Kidney (tissue), 14 donors: Measurements from ENCODE around the gene CMYA5. TPM values are rescaled to one million over a fixed set of nuclear protein-coding genes. Genes with fewer than 3 reads are reported as not detected.

Experiments
- DNase-seq, 5 donors: peaks; one replicate each; pipeline ENCODE4 v3.0.0-alpha.2; 2013 to 2020
- FAIRE-seq: peaks from 2 replicates; lab custom pipeline; 2012; peaks lifted over from hg19 to GRCh38; lab: Jason Lieb, UNC
- H3K27ac ChIP-seq, 2 donors: one replicate each; pipeline ENCODE4 v1.7.0; 2013; ENCODE audit warnings: low read depth in 2 of 2, low read length in 2 of 2, inconsistent platforms in 1 of 2
- H3K27me3 ChIP-seq: one replicate; pipeline ENCODE4 v1.7.1; 2013; ENCODE audit warnings: low read length, inconsistent platforms; ENCODE audit not compliant: control insufficient read depth, insufficient read depth
- H3K36me3 ChIP-seq, 3 donors: one replicate each; pipeline versions ENCODE4 v1.7.0 to v1.7.1; 2013; ENCODE audit warnings: low read length in 3 of 3, control low read depth in 1 of 3, inconsistent platforms in 1 of 3; ENCODE audit not compliant: insufficient read depth in 3 of 3, control insufficient read depth in 2 of 3
- H3K4me1 ChIP-seq, 3 donors: one replicate each; pipeline versions ENCODE4 v1.7.0 to v1.7.1; 2013; ENCODE audit warnings: low read length in 3 of 3, inconsistent platforms in 1 of 3, low read depth in 1 of 3; ENCODE audit not compliant: control insufficient read depth in 2 of 3, insufficient read depth in 2 of 3
- H3K4me3 ChIP-seq, 3 donors: one replicate each; pipeline versions ENCODE4 v1.7.0 to v1.8.1; 2013; ENCODE audit warnings: low read length in 3 of 3, control low read depth in 1 of 3, inconsistent platforms in 1 of 3
- H3K9ac ChIP-seq, 3 donors: one replicate each; pipeline versions ENCODE4 v1.7.0 to v1.7.1; 2013; ENCODE audit warnings: low read length in 3 of 3, control low read depth in 1 of 3, inconsistent platforms in 1 of 3
- H3K9me3 ChIP-seq, 3 donors: one replicate each; pipeline versions ENCODE4 v1.7.0 to v1.7.1; 2013; ENCODE audit warnings: low read length in 3 of 3, control low read depth in 1 of 3, inconsistent platforms in 1 of 3; ENCODE audit not compliant: control insufficient read depth in 2 of 3, insufficient read depth in 1 of 3
- CTCF ChIP-seq: IDR thresholded peaks from 3 replicates; pipeline ENCODE4 v1.5.1; 2012; ENCODE audit warnings: mild to moderate bottlenecking, moderate library complexity, borderline replicate concordance; ENCODE audit not compliant: insufficient read depth; ENCODE audit errors: extremely low read depth
- intact Hi-C: fragments of 100-400 bp; cut with DNase I; formaldehyde crosslinking; loops from one replicate; pipeline ENCODE4 v1.11.1; 2022
- polyA plus RNA-seq: library from polyadenylated mRNA; stranded (reverse); fragments of 350-450 nt; fragmentation: Illumina TruSeq; extraction: RNeasy Lipid Tissue Mini Kit (QIAGEN cat#74804); gene quantifications from one replicate; pipeline ENCODE4 v1.2.3, GENCODE V29; 2014; ENCODE audit warnings: low read depth, low replicate concordance; ENCODE audit not compliant: insufficient read depth
- total RNA-seq: library from RNA; stranded (reverse); fragmentation: NEBNext Ultra II Directional; extraction: Animal tissue kit (Norgen Biotek cat#: 25700); gene quantifications from one replicate; pipeline ENCODE4 v1.2.1, GENCODE V29; 2021
- donor health status: control.
- donor health status: control.
- donor health status: control.
- donor health status: control.
- donor health status: control.
- donor health status: DM: yes; HTN: yes; CAD: no.
- donor health status: Normal renal cell carcinoma (clear cell type).

Gene CMYA5
- total and polyA plus RNA-seq, 2 donors from 2014 or later: 6.1 to 6.5 TPM

- H3K9ac ChIP-seq: no peak overlapping the region
- TF ChIP-seq CTCF: no peak
- FAIRE-seq: no peak
These were observed 151.5 kb downstream of the CMYA5 start for GRCh38 chr5:79841172-79841571.

GRCh38 chr5:79842006-79842881 is 152.6 kb downstream of the CMYA5 start:
- intact Hi-C loops: no loop called here
- Histone ChIP-seq H3K4me3 (no peak overlapping the region), H3K27me3 (no peaks in the 10 kb centered on the region), H3K4me1 (no peaks in the 10 kb centered on the region), H3K27ac (no peak overlapping the region), H3K9me3 (no peaks in the 10 kb centered on the region), H3K36me3 (no peaks in the 10 kb centered on the region), H3K9ac (no peak overlapping the region)
- DNase-seq (no peak), FAIRE-seq (no peak)
- TF ChIP-seq CTCF: no peak

More at GRCh38 chr5:79841172-79841571, 151.5 kb downstream of the CMYA5 start:
- no peak overlapping the region for H3K27ac ChIP-seq
- no peaks in the 10 kb centered on the region for H3K36me3 ChIP-seq
- H3K9me3 ChIP-seq: no peaks in the 10 kb centered on the region
- H3K4me1 ChIP-seq: no peaks in the 10 kb centered on the region
- intact Hi-C loops: no loop called here
- H3K27me3 ChIP-seq: no peaks in the 10 kb centered on the region
- H3K4me3 ChIP-seq: no peak overlapping the region
- DNase-seq: no peak

GRCh38 chr5:79842991-79843390 is 153.4 kb downstream of the CMYA5 start:
- H3K27ac ChIP-seq: no peak overlapping the region
- H3K27me3 ChIP-seq: no peaks in the 10 kb centered on the region
- H3K4me3 ChIP-seq: no peak overlapping the region
- no peak for DNase-seq
- no peaks in the 10 kb centered on the region for H3K4me1 ChIP-seq
- FAIRE-seq: no peak
- H3K36me3 ChIP-seq: no peaks in the 10 kb centered on the region
- intact Hi-C loops: no loop called here
- H3K9ac ChIP-seq: no peak overlapping the region
- TF ChIP-seq CTCF: no peak
- H3K9me3 ChIP-seq: no peaks in the 10 kb centered on the region
